ENCODE data around the gene MED13L. TPM values are rescaled to one million over a fixed set of nuclear protein-coding genes. Genes with fewer than 3 reads are reported as not detected.

The MED13L gene
- total RNA-seq, 3 donors from 2014 or later, result 248 to 387 (median 279) TPM

- Histone ChIP-seq H3K9me3 (no peaks in the 10 kb centered on the region), H3K4me3 (no peak overlapping the region), H3K27me3 (no peaks in the 10 kb centered on the region), H3K27ac (no peak overlapping the region), H3K36me3 (no peaks in the 10 kb centered on the region), H3K4me1 (no peaks in the 10 kb centered on the region)
- intact Hi-C loops (cut with DNase I; ENCODE audit: low total_unique reads), result no loop called here
- TF ChIP-seq CTCF (IDR thresholded peaks at IDR 0.05) (no peak), POLR2A (IDR thresholded peaks at IDR 0.05) (no peak), POLR2AphosphoS5 (IDR thresholded peaks at IDR 0.05) (no peak)
- no peak for DNase-seq (ENCODE audit: low spot score in 2 of 2)
Measured at GRCh38 chr12:116209503-116209902, 68.0 kb downstream of the MED13L start.

GRCh38 chr12:116207274-116207673, 70.2 kb downstream of the MED13L start:
- no peak for DNase-seq (ENCODE audit: low spot score in 2 of 2)
- intact Hi-C loops (cut with DNase I; ENCODE audit: low total_unique reads), result no loop called here
- Histone ChIP-seq H3K36me3 (no peaks in the 10 kb centered on the region), H3K27me3 (no peaks in the 10 kb centered on the region), H3K9me3 (no peaks in the 10 kb centered on the region), H3K27ac (no peak overlapping the region), H3K4me3 (no peak overlapping the region), H3K4me1 (no peaks in the 10 kb centered on the region)
- TF ChIP-seq POLR2A (IDR thresholded peaks at IDR 0.05), result no peak
- TF ChIP-seq POLR2AphosphoS5 (IDR thresholded peaks at IDR 0.05), result no peak
- TF ChIP-seq CTCF (IDR thresholded peaks at IDR 0.05), result no peak

GRCh38 chr12:116206828-116207227, 70.7 kb downstream of the MED13L start:
- Histone ChIP-seq H3K36me3 (no peaks in the 10 kb centered on the region), H3K4me1 (peaks cover 0 to under 1% of the 10 kb centered on the region in 2 donors), H3K9me3 (no peaks in the 10 kb centered on the region), H3K4me3 (no peak overlapping the region), H3K27ac (no peak overlapping the region), H3K27me3 (no peaks in the 10 kb centered on the region)
- no peak for DNase-seq (ENCODE audit: low spot score in 2 of 2)
- intact Hi-C loops (cut with DNase I; ENCODE audit: low total_unique reads), result no loop called here
- TF ChIP-seq POLR2AphosphoS5 (IDR thresholded peaks at IDR 0.05), result no peak

- DNase-seq (ENCODE audit: low spot score in 2 of 2), result no peak
- Histone ChIP-seq H3K27ac (no peak overlapping the region), H3K4me3 (no peak overlapping the region), H3K9me3 (no peaks in the 10 kb centered on the region), H3K4me1 (peaks cover 0 to 15% of the 10 kb centered on the region in 2 donors), H3K27me3 (no peaks in the 10 kb centered on the region), H3K36me3 (no peaks in the 10 kb centered on the region)
- no peak for TF ChIP-seq POLR2A (IDR thresholded peaks at IDR 0.05)
- no peak for TF ChIP-seq CTCF (IDR thresholded peaks at IDR 0.05)
- no peak for TF ChIP-seq POLR2AphosphoS5 (IDR thresholded peaks at IDR 0.05)
- intact Hi-C loops (cut with DNase I; ENCODE audit: low total_unique reads), result no loop called here
Measured at GRCh38 chr12:116204785-116205184, 72.7 kb downstream of the MED13L start.

GRCh38 chr12:116204169-116204568, 73.3 kb downstream of the MED13L start:
- no peak overlapping the region for H3K27ac ChIP-seq
- TF ChIP-seq CTCF (IDR thresholded peaks at IDR 0.05) (no peak), POLR2AphosphoS5 (IDR thresholded peaks at IDR 0.05) (no peak), POLR2A (IDR thresholded peaks at IDR 0.05) (no peak)
- H3K27me3 ChIP-seq, result no peaks in the 10 kb centered on the region
- DNase-seq (ENCODE audit: low spot score in 2 of 2), result no peak
- H3K9me3 ChIP-seq, result no peaks in the 10 kb centered on the region
- no peak overlapping the region for H3K4me3 ChIP-seq
- H3K36me3 ChIP-seq, result no peaks in the 10 kb centered on the region
- H3K4me1 ChIP-seq, result peaks cover 0 to 15% of the 10 kb centered on the region in 2 donors
- intact Hi-C loops (cut with DNase I; ENCODE audit: low total_unique reads), result no loop called here

- no peak for DNase-seq (ENCODE audit: low spot score in 2 of 2)
- intact Hi-C loops (cut with DNase I; ENCODE audit: low total_unique reads), result no loop called here
- Histone ChIP-seq H3K9me3 (no peaks in the 10 kb centered on the region), H3K27ac (no peak overlapping the region), H3K36me3 (no peaks in the 10 kb centered on the region), H3K27me3 (no peaks in the 10 kb centered on the region), H3K4me1 (peaks cover 0 to 15% of the 10 kb centered on the region in 2 donors), H3K4me3 (no peak overlapping the region)
- TF ChIP-seq CTCF (IDR thresholded peaks at IDR 0.05) (no peak), POLR2AphosphoS5 (IDR thresholded peaks at IDR 0.05) (no peak), POLR2A (IDR thresholded peaks at IDR 0.05) (no peak)
Measured at GRCh38 chr12:116202940-116203339, 74.6 kb downstream of the MED13L start.

Measured in breast epithelium (tissue), 4 donors.